Dermis blood vessel endothelial cell (primary cell): Measurements from ENCODE around the gene CCDC158. TPM values are rescaled to one million over a fixed set of nuclear protein-coding genes. Genes with fewer than 3 reads are reported as not detected.

ENCODE experiments used
- DNase-seq: peaks from one replicate; pipeline ENCODE4 v3.0.0; 2010
- total RNA-seq: library from RNA; depleted of rRNA; stranded (reverse); fragments of >200 nt; gene quantifications from 2 replicates; pipeline ENCODE4 v1.2.3, GENCODE V29; 2014

CCDC158 gene
- total RNA-seq, 1 donor from 2014 or later, result not detected

- DNase-seq, result no peak
These were observed 144.1 kb downstream of the CCDC158 start for GRCh38 chr4:76276813-76277212.

GRCh38 chr4:76275486-76276124 is 145.3 kb downstream of the CCDC158 start:
- no peak for DNase-seq

GRCh38 chr4:76272999-76273398 is 147.9 kb downstream of the CCDC158 start:
- DNase-seq, result no peak

GRCh38 chr4:76272582-76272981 is 148.4 kb downstream of the CCDC158 start:
- no peak for DNase-seq

- no peak for DNase-seq
These were observed 148.9 kb downstream of the CCDC158 start for GRCh38 chr4:76272073-76272472.

- no peak for DNase-seq
These were observed 149.7 kb downstream of the CCDC158 start for GRCh38 chr4:76271248-76271647.

GRCh38 chr4:76270244-76271175 is 150.4 kb downstream of the CCDC158 start:
- DNase-seq, result no peak

- no peak for DNase-seq
These were observed 153.1 kb downstream of the CCDC158 start for GRCh38 chr4:76267811-76268210.

- no peak for DNase-seq
These were observed 154.3 kb downstream of the CCDC158 start for GRCh38 chr4:76266627-76267026.

GRCh38 chr4:76265631-76266218 is 155.2 kb downstream of the CCDC158 start:
- no peak for DNase-seq

Other genes starting within 250 kb of the CCDC158 start
- gene SCARB2, start 207.3 kb downstream of the CCDC158 start, total RNA-seq, result 194 and 214 TPM in 2 replicates
- 0.14 and 0.17 TPM in 2 replicates for gene FAM47E, start 169.4 kb downstream of the CCDC158 start, total RNA-seq
- gene STBD1, start 114.4 kb downstream of the CCDC158 start, total RNA-seq, result 1.0 and 1.3 TPM in 2 replicates
- gene SHROOM3, start 14.1 kb upstream of the CCDC158 start, total RNA-seq, result 0.51 and 1.1 TPM in 2 replicates